Measurements from ENCODE around the gene KIF14.

Gene KIF14

GRCh38 chr1:200620273-200621131 is at the start of gene KIF14:
Gene KIF14 (minus strand): TSS chr1:200620751. CDS start chr1:200618723, 2,028 bp downstream.
- H3K36me3 ChIP-seq (ENCODE audit: control insufficient read depth, insufficient read depth, low read length) = no peaks in the 10 kb centered on the region
- no peaks in the 10 kb centered on the region for H3K27me3 ChIP-seq (replicated peaks; ENCODE audit: control insufficient read depth, insufficient read depth, low read length)
- peak; percentile 94 for DNase-seq (ENCODE audit: extremely low read depth, insufficient read length)
- no peak for TF ChIP-seq CTCF (IDR thresholded peaks at IDR 0.05; ENCODE audit: insufficient read depth, low read length, poor library complexity, severe bottlenecking)
- peak within 1 kb of the TSS; percentile 82 for H3K4me3 ChIP-seq (replicated peaks; ENCODE audit: low read depth, low read length)

GRCh38 chr1:200669314-200670241 is 49.0 kb upstream of the KIF14 start, which contains the start of gene DDX59:
Gene DDX59 (minus strand): TSS chr1:200669907. CDS start chr1:200666740, 3,167 bp downstream.
- H3K4me3 ChIP-seq (replicated peaks; ENCODE audit: low read depth, low read length) = peak within 1 kb of the TSS; percentile 84
- TF ChIP-seq CTCF (IDR thresholded peaks at IDR 0.05; ENCODE audit: insufficient read depth, low read length, poor library complexity, severe bottlenecking) = no peak
- DNase-seq (ENCODE audit: extremely low read depth, insufficient read length) = peak; percentile 98
- H3K36me3 ChIP-seq (ENCODE audit: control insufficient read depth, insufficient read depth, low read length) = peaks cover 1% of the 10 kb centered on the region; the same call in 1 of the 2 replicates
- no peaks in the 10 kb centered on the region for H3K27me3 ChIP-seq (replicated peaks; ENCODE audit: control insufficient read depth, insufficient read depth, low read length)

- H3K27me3 ChIP-seq (replicated peaks; ENCODE audit: control insufficient read depth, insufficient read depth, low read length) = no peaks in the 10 kb centered on the region
- H3K36me3 ChIP-seq (ENCODE audit: control insufficient read depth, insufficient read depth, low read length) = peaks cover 1% of the 10 kb centered on the region
- peak overlapping the region; percentile 84 for H3K4me3 ChIP-seq (replicated peaks; ENCODE audit: low read depth, low read length)
- DNase-seq (ENCODE audit: extremely low read depth, insufficient read length) = no peak
- no peak for TF ChIP-seq CTCF (IDR thresholded peaks at IDR 0.05; ENCODE audit: insufficient read depth, low read length, poor library complexity, severe bottlenecking)
These were observed 48.2 kb upstream of the KIF14 start for GRCh38 chr1:200668514-200669313.

- Histone ChIP-seq H3K27me3 (replicated peaks; ENCODE audit: control insufficient read depth, insufficient read depth, low read length) (no peaks in the 10 kb centered on the region), H3K4me3 (replicated peaks; ENCODE audit: low read depth, low read length) (no peak overlapping the region), H3K36me3 (ENCODE audit: control insufficient read depth, insufficient read depth, low read length) (peaks cover 5% of the 10 kb centered on the region)
- no peak for TF ChIP-seq CTCF (IDR thresholded peaks at IDR 0.05; ENCODE audit: insufficient read depth, low read length, poor library complexity, severe bottlenecking)
- DNase-seq (ENCODE audit: extremely low read depth, insufficient read length) = no peak
These were observed 45.8 kb upstream of the KIF14 start for GRCh38 chr1:200666309-200666708.

- no peak overlapping the region for H3K4me3 ChIP-seq (replicated peaks; ENCODE audit: low read depth, low read length)
- no peaks in the 10 kb centered on the region for H3K27me3 ChIP-seq (replicated peaks; ENCODE audit: control insufficient read depth, insufficient read depth, low read length)
- TF ChIP-seq CTCF (IDR thresholded peaks at IDR 0.05; ENCODE audit: insufficient read depth, low read length, poor library complexity, severe bottlenecking) = no peak
- peaks cover 5% of the 10 kb centered on the region for H3K36me3 ChIP-seq (ENCODE audit: control insufficient read depth, insufficient read depth, low read length)
- no peak for DNase-seq (ENCODE audit: extremely low read depth, insufficient read length)
These were observed 45.3 kb upstream of the KIF14 start for GRCh38 chr1:200665861-200666260.
